ENCODE measurements around the gene SMIM21.

The SMIM21 gene

DNA sequence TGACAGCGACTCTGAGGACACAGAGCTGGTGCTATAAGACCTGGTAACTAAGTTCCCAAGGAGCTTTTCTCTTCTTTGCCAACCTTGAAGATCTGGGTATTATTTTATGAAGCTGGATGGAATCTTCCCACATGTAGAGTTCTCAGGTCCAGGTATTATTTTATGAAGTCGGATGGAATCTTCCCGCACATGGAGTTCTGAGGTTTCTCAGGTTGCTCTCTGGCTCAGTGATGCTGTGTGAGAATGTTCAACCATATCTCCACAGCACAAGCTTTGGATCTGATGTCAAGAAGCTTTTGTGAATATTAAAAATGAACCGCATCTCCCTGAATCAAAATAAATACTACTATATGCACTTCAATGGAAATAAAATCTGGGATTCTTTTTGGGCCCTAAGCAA lies at the start of gene SMIM21:
SMIM21 (minus strand) TSS at position 101 of the 400 bp plus-strand sequence. CDS start 140 bp downstream, outside the sequence.
- DNase-seq (ENCODE audit: low spot score) = no peak

DNA sequence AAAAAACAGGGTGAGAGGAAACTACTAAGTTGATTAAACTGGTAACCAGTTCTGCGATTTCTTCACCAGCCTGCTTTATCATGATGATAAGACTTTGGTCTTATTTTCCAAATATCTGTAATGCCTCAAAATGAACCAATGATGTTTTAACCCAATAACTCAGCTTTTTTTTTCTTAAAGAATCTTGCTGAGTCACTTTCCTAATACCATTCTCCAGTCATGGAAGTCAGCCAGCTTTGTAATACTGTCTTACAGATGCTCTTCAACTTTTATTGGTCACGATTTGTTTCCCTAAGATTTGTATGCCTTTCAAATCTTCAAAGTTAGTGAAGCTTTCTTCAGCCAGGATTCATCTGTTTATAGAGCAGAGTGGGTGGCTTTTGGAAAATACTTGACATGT lies 47.7 kb upstream of the SMIM21 start:
- peak; percentile 51 for DNase-seq (ENCODE audit: low spot score)

DNA sequence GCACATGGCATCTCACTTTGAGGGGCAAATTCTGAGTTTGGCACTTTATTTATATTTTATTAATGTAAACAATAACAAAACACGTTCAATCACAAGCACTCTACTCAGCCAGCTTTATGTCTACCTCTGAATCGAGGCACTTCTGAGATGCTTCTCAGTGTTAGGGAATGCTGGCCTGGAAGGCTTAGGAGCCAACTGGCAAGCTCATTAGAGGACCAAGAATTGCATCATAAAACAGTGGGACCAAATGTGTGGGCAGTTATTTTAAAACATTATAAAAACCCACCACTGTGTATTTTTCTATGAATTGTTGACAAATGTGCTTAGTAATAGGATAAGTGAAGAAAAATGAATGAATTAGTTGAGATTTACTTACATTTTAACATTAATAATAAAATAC lies 46.8 kb upstream of the SMIM21 start:
- no peak for DNase-seq (ENCODE audit: low spot score)

DNA sequence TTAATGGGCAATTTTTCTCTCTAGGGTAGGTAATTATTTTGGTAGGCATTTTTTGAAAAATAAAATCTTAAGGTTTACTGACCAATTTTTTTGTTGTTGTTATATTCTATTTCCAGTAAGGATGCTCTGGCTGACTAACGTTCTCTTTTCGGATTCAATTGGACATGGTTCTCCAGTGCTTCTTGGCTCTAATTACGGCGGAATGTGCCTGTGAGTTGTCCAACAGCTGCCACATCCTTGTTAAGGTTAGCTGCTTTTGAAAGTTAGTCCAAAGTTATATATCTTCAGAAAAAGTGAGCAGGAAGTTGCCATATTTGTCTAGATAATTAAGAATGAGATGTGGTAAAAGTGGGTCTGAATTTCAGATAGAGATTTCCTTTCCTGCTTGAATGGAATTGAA lies 45.8 kb upstream of the SMIM21 start:
- DNase-seq (ENCODE audit: low spot score) = no peak

DNA sequence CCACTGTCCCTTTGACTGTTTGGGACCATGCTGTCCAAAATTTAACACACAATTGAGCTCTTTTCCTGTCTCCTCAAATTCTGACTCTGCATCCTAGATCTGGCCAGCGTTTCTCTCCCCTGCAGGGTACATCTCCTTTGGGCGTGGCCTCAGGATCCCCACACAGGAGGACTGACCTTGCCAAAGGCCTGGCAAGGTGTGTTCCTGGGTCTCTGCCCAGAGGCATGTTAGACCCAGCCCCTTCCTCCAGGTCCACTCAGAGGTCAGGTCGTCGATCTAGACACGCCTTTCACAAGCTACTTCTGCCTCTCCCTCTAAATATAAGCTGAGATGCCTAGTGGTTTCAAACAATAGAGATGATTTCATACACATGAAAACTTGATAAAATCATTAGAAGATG lies 45.4 kb upstream of the SMIM21 start:
- no peak for DNase-seq (ENCODE audit: low spot score)

DNA sequence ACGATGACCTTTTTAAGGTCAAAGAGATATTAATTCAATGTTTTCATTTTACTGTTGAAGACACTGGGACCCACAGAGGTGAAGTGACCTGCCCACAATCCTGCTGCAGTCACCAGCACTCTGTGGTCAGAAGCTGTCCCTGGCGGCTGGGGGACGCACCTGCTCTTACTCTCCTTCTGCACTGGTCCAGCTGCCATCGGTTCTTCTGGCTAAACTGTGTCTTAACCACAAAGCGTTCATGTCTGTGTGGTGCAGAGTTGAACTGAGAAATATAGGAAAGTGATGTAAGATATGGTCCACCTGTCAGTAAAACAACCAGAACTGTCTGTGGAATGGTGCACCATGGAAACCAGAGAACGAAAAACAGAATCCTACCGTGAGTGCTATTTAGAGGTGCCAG lies 44.9 kb upstream of the SMIM21 start:
- no peak for DNase-seq (ENCODE audit: low spot score)

DNA sequence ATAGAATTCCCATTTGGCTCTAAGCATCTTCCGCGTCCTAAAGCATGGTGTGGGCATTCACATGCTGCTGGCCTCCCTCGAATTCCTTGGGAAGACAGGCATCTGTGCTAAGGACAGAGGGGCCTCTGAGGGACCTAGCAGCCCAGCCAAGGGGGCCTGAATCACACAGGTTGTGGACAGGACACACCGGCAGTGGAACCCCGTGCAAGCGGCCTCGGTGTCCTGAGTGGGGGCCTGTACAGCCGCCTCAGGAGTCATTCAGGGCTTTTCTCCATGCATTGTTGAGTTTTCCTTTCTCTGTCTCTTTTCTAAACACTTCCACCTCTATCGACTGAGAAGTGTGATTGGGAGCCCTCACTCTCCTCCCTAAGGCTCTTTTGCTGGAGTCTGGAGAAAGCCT lies 44.3 kb upstream of the SMIM21 start:
- DNase-seq (ENCODE audit: low spot score) = no peak

DNA sequence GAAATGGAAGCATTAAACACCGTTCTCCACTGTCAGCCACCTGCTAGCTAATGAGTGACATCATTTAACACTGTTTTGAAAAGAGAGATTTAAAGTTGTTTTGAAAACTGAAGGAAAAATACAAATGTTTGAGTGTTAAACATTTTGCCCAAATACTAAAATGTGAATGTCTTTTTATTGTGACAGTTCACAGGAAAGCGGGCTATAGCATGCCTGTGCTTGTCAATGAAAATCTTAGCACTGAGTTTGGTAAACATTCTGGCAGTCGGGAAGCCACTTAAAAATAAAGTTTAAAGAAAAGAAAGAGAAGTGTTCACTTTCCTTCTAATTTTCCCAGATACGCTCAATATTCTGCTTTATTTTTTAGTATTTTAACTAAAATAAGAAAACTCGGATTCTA lies 40.3 kb upstream of the SMIM21 start:
- DNase-seq (ENCODE audit: low spot score) = no peak

DNA sequence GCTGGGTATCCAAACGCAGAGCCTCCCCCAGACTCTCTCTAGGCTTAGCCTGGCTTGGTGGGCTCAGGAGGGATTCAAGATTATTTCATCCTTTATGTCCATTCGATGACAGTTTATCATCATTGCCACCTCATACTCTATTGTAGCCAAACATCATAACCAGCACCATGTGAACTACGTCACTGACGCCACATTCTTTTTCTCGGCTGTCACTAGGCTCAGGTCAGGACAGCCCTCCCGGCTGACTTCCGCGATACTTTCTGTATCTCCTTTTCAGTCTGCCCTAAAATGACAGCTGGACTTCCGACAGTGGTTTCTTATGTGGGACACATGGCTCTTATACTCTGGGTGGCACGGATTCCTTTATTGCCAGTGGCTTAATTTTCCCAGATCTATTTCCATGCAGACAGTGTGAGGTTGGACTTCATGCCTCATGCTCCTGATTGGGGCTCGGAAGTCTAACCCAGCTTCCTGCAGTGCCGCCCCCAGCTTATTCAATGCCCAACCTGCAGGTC lies 39.8 kb upstream of the SMIM21 start:
- DNase-seq (ENCODE audit: low spot score) = no peak

DNA sequence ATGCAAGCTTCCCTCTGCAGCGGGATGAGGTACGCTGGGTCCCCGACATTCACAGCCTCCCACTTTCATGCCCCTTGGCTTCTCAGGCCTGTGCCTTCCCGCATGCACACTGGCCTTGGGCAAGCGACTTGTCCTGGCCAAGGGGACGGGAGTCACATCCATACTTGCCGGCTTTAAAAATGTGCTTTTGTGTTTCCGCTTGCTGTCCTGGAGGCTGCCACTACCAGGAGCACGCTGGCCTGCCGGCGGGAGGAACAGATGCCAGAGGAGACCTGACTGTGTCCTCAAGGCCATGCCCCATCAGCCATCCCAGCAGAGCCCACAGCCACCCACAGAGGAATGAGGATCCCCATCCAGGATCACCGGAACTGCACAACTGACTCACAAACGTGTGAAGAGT lies 36.9 kb upstream of the SMIM21 start:
- DNase-seq (ENCODE audit: low spot score) = no peak

DNA sequence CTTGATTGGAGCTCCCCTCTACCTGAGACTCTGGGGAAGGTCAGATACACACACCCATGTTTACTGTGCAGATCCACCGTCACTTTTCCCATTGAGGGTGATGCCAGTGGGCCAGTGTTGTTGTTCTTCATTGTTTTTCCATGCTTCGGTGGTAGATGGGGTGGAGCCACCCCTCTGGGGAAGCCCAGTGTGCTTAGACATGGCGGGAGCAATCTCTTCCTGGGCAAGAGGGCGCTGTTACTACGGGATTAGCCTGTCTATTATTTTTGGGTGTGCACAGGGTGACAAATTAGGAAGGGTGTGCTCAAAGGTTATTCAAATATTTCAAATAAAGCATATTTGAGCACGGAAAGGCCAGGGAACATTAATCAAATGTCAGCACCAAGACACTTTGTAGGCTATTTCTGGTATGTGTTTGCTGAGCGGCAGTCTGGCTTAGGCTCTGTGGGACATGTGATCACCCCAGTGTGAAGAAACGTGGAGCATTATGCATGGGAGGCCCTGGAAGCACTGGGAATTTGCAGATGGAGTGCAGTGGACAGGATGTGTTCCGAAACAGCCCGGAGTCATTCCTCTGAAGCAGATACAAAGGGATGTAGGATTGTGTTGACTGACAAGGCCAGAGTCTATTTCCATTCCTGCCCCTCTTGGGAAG lies 34.8 kb upstream of the SMIM21 start:
- no peak for DNase-seq (ENCODE audit: low spot score)

DNA sequence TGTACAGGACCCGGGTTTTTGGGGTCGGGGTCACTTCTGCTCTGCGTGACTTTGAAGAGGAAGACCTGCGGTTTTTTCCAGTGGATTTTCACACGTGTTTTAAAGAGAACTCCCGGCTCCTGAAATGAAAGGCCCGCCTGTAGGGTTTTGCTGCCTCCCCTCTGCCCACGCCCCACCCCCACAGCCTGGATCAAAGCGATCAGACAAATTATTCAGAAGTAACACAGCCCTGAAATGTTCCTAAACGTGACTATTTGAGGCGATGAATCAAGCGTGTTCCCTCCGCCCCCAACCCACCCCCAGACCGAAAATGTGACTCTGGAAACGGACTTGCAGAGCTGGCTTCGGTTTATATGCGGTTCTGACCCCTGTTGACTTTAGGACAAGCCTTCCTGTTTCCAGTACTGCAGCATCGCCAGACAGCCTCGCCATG lies 28.7 kb upstream of the SMIM21 start:
- DNase-seq (ENCODE audit: low spot score) = no peak

DNA sequence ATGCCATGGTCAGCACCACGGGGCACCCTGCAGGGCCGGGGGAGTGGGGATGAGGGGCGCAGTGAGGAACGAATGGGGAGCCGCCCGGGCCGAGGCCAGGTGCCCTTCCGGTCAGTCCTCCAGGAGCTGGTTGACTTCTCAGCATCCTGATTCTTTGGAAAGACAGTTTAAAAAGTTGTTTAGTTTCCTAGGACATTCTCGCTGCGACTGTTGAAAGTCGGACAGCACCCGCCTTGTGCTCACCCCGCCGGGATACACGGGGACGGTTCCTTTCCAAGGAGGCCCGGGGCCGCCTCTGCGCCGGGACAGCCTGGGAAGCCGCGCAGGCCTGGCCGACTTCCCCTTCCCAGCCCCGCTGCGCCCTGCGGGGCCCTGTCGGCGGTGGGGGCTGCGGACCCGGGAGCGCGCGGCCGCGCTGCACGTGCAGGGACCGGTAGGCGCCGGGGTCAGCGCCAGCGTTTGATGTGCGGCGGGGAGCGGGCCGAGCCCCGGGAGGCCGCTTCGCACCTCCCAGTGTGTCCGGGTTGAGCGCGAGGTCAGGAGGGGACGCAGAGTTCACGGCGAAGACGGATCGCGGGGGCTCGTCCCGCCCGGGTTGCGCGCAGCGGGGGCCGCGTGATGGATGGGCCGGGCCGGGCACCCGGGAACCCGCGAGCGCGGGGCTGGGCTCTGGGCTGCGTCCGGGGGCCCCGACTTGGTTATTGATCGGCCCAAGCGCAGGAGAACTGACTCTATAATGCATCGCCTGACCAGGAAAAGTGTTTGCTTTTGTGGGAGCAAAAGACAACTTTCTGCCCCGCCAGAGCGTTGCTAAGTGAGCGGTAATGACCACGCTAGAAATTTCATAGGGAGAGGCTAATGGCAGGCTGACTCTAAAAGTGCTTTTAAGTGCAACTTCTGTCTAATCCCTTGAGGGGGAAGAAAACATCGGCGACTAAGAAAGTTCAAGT lies 28.0 kb upstream of the SMIM21 start:
- no peak for DNase-seq (ENCODE audit: low spot score)

DNA sequence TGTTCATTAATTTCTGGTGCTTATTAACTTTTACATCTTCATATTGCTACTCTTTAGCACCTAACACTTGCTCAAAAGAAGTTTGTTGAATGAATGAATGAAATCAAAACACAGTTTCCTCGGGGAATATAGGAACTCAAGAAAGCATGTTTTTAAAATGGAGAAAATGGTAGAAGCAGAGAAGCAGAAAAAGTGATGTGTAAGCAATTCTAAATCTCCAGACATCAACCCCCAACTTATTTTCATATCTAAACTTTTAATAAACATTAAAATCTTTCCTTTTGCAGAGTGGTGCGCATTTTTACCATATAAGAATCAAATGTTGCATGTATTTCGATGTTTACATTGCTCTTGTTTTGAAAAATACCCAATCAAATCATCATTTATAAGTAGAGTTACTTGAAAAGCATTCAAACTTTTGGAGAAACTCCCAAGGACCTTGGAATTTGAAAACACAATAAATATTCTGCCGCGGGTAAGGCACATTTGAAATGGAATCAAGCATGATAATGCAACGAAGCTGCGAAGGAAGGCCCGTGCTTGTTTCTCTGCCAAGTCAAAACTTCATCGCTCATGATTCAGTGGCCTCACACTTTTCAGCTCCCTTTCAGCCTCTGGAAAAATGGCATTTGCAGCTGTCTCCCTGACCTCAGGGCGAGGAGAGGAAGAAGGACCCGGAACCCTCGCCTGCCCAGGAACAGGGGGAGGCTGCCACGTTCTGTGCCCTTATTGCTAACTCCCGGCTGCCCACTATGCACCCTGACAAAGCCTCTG lies 26.7 kb upstream of the SMIM21 start:
- no peak for DNase-seq (ENCODE audit: low spot score)

DNA sequence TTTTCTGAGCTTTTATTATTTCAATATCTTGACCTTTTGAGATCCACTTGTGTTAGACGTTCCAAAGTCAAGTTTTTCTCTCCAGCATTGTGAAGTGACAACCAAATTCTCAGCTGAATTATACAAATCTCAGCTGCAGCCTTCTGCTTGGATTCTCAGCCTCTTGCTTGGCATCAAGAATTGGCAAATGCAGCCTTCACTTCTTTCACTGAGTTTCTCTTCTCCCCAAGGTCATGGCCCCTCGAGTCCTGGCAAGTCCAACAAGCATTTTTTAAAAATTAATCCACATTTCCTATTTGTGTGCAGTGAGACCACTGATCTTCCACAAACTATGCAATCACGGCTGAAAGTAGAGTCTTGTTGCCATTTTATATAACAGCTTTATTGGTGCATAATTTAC lies 23.4 kb upstream of the SMIM21 start:
- DNase-seq (ENCODE audit: low spot score) = no peak

DNA sequence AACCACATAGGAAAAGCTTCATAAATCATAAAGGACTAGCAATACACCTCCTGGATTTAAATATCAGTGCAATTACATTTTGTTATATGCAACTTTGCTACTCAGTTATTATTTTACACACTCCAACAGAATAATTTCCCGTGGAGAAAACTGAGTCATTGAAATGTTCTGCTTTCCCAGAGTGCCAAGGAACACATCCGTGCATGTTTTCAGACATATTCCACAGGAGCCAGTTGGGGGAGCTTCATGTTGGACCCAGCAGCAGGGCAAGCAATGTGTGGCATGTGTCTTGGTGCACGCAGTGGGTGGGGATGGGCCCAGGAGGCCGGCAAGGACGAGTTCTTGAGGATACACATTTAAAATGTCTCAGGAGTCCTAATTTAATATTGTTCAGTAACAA lies 14.4 kb upstream of the SMIM21 start:
- no peak for DNase-seq (ENCODE audit: low spot score)

DNA sequence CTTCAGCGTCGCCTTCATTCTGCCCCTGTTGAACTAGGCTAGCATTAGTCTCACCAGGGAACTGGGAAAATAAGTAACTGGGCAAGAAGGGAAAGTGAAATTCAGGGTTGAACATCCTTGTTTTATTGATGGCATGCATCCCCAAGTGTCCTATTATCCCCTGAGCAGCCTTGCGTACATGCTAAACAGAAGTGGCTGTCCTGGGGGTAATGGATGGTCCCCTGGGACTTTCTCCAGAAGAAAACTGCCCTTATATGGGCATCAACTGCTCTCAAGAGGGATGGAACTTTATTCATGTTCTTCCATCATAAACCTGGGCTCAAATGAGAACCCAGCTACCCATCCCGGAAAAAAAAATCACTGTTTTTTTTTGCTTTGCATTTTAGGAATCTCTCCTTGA lies 11.8 kb upstream of the SMIM21 start:
- no peak for DNase-seq (ENCODE audit: low spot score)

DNA sequence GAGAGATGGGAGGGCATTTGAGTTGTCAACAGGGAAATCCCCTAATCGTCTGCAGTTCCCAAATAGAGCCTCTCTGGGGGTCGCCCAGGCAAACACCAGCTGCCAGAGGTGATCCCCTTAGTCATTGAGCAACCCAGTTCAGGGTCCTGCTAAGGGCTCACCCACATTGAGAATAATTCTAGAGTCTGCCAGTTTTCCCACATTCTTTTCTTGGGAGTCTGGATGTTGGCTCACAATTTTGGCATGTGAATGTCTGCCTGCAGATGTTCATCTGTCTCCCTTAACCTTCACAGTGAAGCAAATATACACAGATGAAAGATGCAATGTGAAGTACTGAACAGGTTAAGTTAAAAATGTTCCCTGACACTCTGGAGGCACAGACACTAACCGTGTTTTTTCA lies 11.4 kb upstream of the SMIM21 start:
- no peak for DNase-seq (ENCODE audit: low spot score)

DNA sequence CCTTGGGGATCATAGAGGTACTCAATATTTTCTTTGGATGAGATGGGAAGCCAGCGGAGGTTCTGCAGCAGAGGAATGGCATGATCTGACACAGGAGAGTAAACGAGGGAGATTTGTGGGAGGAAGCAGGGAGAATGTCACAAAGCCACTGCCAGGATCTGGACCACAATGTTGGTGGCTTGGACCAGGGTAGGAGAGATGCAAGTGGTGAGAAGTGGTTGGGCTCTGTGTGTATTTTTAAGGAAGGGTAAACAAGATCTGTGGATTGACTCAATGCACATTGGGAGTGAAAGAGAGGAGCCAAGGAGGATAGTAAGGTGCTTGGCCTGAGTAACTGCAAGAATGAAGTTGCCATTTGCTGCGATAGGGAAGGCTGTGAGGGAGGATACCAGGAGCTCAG lies 10.5 kb upstream of the SMIM21 start:
- no peak for DNase-seq (ENCODE audit: low spot score)

DNA sequence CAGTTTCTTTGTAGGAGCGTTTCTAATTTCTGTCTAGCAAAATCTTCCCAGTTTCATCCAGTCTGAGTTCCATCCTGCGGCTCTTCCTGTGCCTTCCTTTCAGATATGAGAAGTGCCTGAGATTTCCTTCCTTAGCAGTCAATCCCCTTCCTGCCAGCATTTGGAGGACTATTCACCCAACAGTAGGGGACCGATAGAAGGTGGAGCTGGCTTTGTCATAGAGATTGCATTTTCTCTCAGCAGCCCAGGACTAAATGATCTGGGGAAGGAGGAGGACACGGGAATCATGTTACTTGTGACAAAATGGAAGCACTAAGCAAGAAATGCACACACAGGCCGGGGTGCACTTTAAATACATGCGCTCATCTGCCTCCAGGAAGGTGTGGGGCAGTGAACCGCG lies 5.6 kb upstream of the SMIM21 start:
- no peak for DNase-seq (ENCODE audit: low spot score)

DNA sequence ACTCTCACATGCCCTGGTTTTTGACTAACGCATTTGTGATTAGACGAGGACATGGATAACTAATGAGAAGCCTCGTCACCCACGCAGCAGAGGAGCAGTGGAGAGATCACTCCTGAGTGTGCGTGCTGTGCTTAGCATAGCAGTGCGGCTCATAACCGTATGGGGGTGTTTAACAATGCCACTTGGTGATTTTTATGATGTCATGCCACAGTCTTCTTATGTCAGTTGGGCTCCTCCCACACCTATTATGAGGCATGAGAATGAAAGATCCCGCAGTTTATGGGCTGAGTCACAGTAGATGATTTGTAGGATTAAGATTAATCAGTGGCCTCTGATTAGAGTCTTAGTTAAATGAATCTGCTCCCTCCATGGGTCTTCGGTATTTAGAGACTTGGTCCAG lies 2.5 kb upstream of the SMIM21 start:
- no peak for DNase-seq (ENCODE audit: low spot score)

DNA sequence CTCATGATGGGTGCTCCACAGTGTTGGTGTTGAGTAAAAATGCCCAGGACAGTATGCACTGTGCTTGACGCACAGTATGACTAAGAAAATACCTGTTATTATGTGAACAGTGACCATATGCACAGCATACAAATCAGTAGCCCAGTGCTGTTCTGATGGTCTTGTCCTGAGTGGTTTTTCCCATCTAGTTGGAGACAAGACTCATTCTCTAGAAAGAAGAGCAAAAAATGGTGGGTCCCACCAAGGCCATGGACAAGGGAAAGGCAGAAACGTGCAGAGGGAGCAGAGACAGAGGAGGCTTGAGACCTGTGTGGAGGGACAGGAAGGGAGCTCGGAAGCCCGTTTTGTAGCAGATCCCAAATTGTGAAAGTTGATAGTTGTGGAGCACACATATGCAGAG lies 987 bp upstream of the SMIM21 start:
- DNase-seq (ENCODE audit: low spot score) = no peak

Measured in kidney capillary endothelial cell (primary cell).